PC-9 (cell line): ENCODE results near the gene ITGAE. TPM values are rescaled to one million over a fixed set of nuclear protein-coding genes. Genes with fewer than 3 reads are reported as not detected.

Experiments
- BruUV-seq: library from RNA; stranded (reverse); fragments of 400-500 nt; replicated peaks from 2 replicates; lab custom pipeline; 2021; lab: Mats Ljungman, UMichigan
- CTCF ChIA-PET: fragments of 300-600 bp; sonication (Branson Sonifier 250); formaldehyde crosslinking; loops from one replicate; lab custom pipeline; 2022; ENCODE audit warnings: antibody characterized with exemption; lab: Charles Lee
- POLR2A ChIA-PET: fragments of 300-600 bp; sonication (Branson Sonifier 250); formaldehyde crosslinking; loops from one replicate; lab custom pipeline; 2022; ENCODE audit warnings: antibody characterized with exemption; ENCODE audit not compliant: unreplicated experiment; lab: Charles Lee
- DNase-seq, 2 experiments: peaks; one replicate each; pipeline versions ENCODE4 v3.0.0 to v3.0.0-alpha.2; 2015 to 2022; ENCODE audit warnings: mixed read lengths in 1 of 2
- H2AFZ ChIP-seq: fragments of 200-600 bp; sonication (generic); 2 replicates; pipeline ENCODE4 v1.8.1; 2017; ENCODE audit warnings: antibody characterized with exemption
- H3F3A ChIP-seq: fragments of 200-600 bp; sonication (generic); 2 replicates; pipeline ENCODE4 v1.8.1; 2017; ENCODE audit warnings: antibody characterized with exemption, mild to moderate bottlenecking, low read depth; ENCODE audit not compliant: insufficient read depth
- H3K27ac ChIP-seq: fragments of 200-600 bp; sonication (generic); 2 replicates; pipeline ENCODE4 v1.6.1; 2016; ENCODE audit warnings: mixed run types
- H3K27me3 ChIP-seq: fragments of 200-600 bp; sonication (generic); 2 replicates; pipeline ENCODE4 v1.6.1; 2016; ENCODE audit warnings: low read depth, mixed run types; ENCODE audit not compliant: insufficient read depth
- H3K36me3 ChIP-seq: fragments of 200-600 bp; sonication (generic); 2 replicates; pipeline ENCODE4 v1.6.1; 2016; ENCODE audit warnings: low read depth, mixed run types
- H3K4me1 ChIP-seq: fragments of 200-600 bp; sonication (generic); replicated peaks from 2 replicates; pipeline ENCODE4 v1.6.1; 2016; ENCODE audit warnings: mixed run types; ENCODE audit not compliant: insufficient read depth
- H3K4me2 ChIP-seq: fragments of 200-600 bp; sonication (generic); 2 replicates; pipeline ENCODE4 v1.6.1; 2017; ENCODE audit warnings: mixed run types
- H3K4me3 ChIP-seq: fragments of 200-600 bp; sonication (generic); 2 replicates; pipeline ENCODE4 v1.6.1; 2016; ENCODE audit warnings: mixed run types
- H3K79me2 ChIP-seq: fragments of 200-600 bp; sonication (generic); 2 replicates; pipeline ENCODE4 v1.6.1; 2017; ENCODE audit warnings: low read depth, mixed run types
- H3K9me2 ChIP-seq: fragments of 200-600 bp; sonication (generic); 2 replicates; pipeline ENCODE4 v1.8.1; 2017; ENCODE audit warnings: mild to moderate bottlenecking; ENCODE audit not compliant: insufficient read depth
- H3K9me3 ChIP-seq: fragments of 200-600 bp; sonication (generic); 2 replicates; pipeline ENCODE4 v1.8.1; 2016; ENCODE audit warnings: low read depth; ENCODE audit not compliant: insufficient read depth
- H4K20me1 ChIP-seq: fragments of 200-600 bp; sonication (generic); 2 replicates; pipeline ENCODE4 v1.8.1; 2017; ENCODE audit not compliant: insufficient read depth
- EZH2 ChIP-seq: fragments of 200-600 bp; sonication (generic); IDR thresholded peaks from 2 replicates; pipeline ENCODE4 v1.8.0; 2017; ENCODE audit warnings: antibody characterized with exemption, low read depth
- intact Hi-C: fragments of 100-400 bp; cut with micrococcal nuclease; formaldehyde crosslinking; loops from one replicate; pipeline ENCODE4 v1.10.0; 2022; ENCODE audit not compliant: unreplicated experiment
- total RNA-seq: library from RNA; stranded (reverse); gene quantifications from 2 replicates; pipeline ENCODE4 v1.2.3, GENCODE V29; 2021
- TF ChIP-seq, protein P1 (sequence below): fragments of 200-600 bp; sonication (generic); conservative IDR thresholded peaks from 2 replicates; pipeline ENCODE4 v1.6.1; 2017; ENCODE audit warnings: mixed run types, antibody characterized with exemption, mild to moderate bottlenecking, moderate library complexity

ITGAE gene
- total RNA-seq, 1 experiment from 2014 or later = 52.8 TPM

DNA sequence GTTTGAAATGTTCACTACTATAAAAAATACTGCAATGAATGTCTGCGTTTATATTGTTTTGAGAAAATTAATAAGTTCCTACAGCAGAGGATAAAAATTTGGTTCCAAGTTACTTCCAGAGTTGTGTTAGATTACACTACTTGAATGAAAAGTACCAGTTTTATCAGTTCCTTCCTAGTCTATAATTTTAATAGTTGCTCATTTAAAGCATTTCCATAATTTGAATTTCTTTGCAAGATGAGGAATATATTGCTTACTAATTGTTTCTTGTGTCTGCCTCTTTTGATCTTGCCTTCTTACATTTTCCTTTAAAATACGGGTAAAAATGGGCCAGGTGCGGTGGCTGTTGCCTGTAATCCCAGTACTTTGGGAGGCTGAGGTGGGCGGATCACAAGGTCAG is 128.4 kb downstream of the ITGAE start:
- Histone ChIP-seq H3K27ac (no peak overlapping the region), H3K9me3 (no peaks in the 10 kb centered on the region), H3K9me2 (no peaks in the 10 kb centered on the region), H2AFZ (no peak overlapping the region), H3K4me2 (no peak overlapping the region), H3K4me1 (peaks cover 11% of the 10 kb centered on the region), H3K36me3 (no peaks in the 10 kb centered on the region), H3F3A (peaks cover 33% of the 10 kb centered on the region), H4K20me1 (peaks cover 13% of the 10 kb centered on the region), H3K27me3 (no peaks in the 10 kb centered on the region), H3K79me2 (peaks cover 34% of the 10 kb centered on the region), H3K4me3 (no peak overlapping the region)
- POLR2A ChIA-PET = no interaction called here
- DNase-seq = no peak
- intact Hi-C loops = no loop called here
- TF ChIP-seq, protein P1, sequence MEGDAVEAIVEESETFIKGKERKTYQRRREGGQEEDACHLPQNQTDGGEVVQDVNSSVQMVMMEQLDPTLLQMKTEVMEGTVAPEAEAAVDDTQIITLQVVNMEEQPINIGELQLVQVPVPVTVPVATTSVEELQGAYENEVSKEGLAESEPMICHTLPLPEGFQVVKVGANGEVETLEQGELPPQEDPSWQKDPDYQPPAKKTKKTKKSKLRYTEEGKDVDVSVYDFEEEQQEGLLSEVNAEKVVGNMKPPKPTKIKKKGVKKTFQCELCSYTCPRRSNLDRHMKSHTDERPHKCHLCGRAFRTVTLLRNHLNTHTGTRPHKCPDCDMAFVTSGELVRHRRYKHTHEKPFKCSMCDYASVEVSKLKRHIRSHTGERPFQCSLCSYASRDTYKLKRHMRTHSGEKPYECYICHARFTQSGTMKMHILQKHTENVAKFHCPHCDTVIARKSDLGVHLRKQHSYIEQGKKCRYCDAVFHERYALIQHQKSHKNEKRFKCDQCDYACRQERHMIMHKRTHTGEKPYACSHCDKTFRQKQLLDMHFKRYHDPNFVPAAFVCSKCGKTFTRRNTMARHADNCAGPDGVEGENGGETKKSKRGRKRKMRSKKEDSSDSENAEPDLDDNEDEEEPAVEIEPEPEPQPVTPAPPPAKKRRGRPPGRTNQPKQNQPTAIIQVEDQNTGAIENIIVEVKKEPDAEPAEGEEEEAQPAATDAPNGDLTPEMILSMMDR = no peak
- CTCF ChIA-PET = no interaction called here
- BruUV-seq = no TSS peak

DNA sequence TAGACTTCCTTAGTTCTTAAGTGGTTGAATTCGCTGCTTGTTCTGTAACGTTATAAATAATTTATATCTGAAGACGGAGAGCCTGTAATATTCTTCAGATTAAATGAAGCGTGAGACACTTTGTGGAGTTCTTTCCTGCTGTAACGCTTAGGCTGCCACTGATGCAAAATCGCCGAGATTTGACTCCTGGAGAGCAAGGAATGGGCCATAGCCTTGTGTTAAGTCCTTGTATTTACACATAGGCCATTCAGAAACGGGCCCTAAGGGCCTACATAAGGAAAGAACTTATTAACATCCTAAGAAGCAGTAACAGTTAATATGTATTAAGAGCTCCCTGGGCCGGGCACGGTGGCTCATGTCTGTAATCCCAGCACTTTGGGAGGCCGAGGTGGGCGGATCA is 131.4 kb downstream of the ITGAE start:
- H3K27ac ChIP-seq = peak overlapping the region; percentile 22; the same call in 1 of the 2 replicates
- no peaks in the 10 kb centered on the region for H3K9me2 ChIP-seq
- TF ChIP-seq, protein P1 = no peak
- no peak for TF ChIP-seq EZH2
- peaks cover 28% of the 10 kb centered on the region for H3F3A ChIP-seq
- peak overlapping the region; percentile 95 for H3K4me3 ChIP-seq
- intact Hi-C loops = loop anchor here (2.0 to 5.0 kb wide), 3 partner anchors 53 to 1262 kb away; partner anchors contain the start of gene HASPIN
- peaks cover 25% of the 10 kb centered on the region for H3K4me1 ChIP-seq
- H3K79me2 ChIP-seq = peaks cover 63% of the 10 kb centered on the region
- H2AFZ ChIP-seq = no peak overlapping the region; the same call in 1 of the 2 replicates
- peaks cover 38% of the 10 kb centered on the region for H4K20me1 ChIP-seq
- peak overlapping the region; percentile 98 for H3K4me2 ChIP-seq
- H3K36me3 ChIP-seq = no peaks in the 10 kb centered on the region
- no peaks in the 10 kb centered on the region for H3K9me3 ChIP-seq
- POLR2A ChIA-PET = no interaction called here
- no peak for DNase-seq
- BruUV-seq = no TSS peak
- CTCF ChIA-PET = interaction anchor here (0.7 kb wide), 1 partner anchor 227 kb away, joined by 5 read pairs; no protein-coding TSS in a partner anchor
- no peaks in the 10 kb centered on the region for H3K27me3 ChIP-seq

DNA sequence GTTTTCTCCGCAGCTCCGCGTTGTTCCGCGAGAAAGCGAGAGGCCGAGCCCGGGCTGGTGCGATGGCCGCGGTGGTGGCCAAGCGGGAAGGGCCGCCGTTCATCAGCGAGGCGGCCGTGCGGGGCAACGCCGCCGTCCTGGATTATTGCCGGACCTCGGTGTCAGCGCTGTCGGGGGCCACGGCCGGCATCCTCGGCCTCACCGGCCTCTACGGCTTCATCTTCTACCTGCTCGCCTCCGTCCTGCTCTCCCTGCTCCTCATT is 132.0 kb downstream of the ITGAE start:
- ChIA-PET CTCF (no interaction called here), POLR2A (interaction anchor here (0.8 to 1.0 kb wide), 2 partner anchors 33 to 68 kb away, joined by 4 to 6 read pairs; partner anchors contain the start of genes CTNS and SHPK)
- DNase-seq = no peak
- peak overlapping the region; percentile 22; the same call in 1 of the 2 replicates for H3K27ac ChIP-seq
- H3K9me3 ChIP-seq = no peaks in the 10 kb centered on the region
- peaks cover 24% of the 10 kb centered on the region for H3F3A ChIP-seq
- TF ChIP-seq EZH2 = no peak
- TF ChIP-seq, protein P1 = no peak
- peaks cover 63% of the 10 kb centered on the region for H3K79me2 ChIP-seq
- BruUV-seq = TSS peak; percentile 71
- H3K9me2 ChIP-seq = no peaks in the 10 kb centered on the region
- H4K20me1 ChIP-seq = peaks cover 39% of the 10 kb centered on the region
- peak overlapping the region; percentile 95 for H3K4me3 ChIP-seq
- H3K4me1 ChIP-seq = peaks cover 25% of the 10 kb centered on the region
- H3K36me3 ChIP-seq = no peaks in the 10 kb centered on the region
- peak overlapping the region; percentile 98 for H3K4me2 ChIP-seq
- peak overlapping the region; percentile 77 for H2AFZ ChIP-seq
- no peaks in the 10 kb centered on the region for H3K27me3 ChIP-seq
- intact Hi-C loops = loop anchor here (2.0 to 5.0 kb wide), 3 partner anchors 53 to 1262 kb away; partner anchors contain the start of gene HASPIN
